Fibroblast of peridontal ligament (primary cell): ENCODE measurements around the gene CDH18.
"Not testable (repeated sequence)": the region's sequence is repeated elsewhere in the genome, so short reads cannot be mapped to it uniquely, and the experiment has no call there.

Experiments
- DNase-seq: peaks from one replicate; pipeline ENCODE4 v3.0.0-alpha.2; 2010; ENCODE audit errors: extremely low read depth

CDH18 gene

GRCh38 chr5:19862711-19863110, 125.3 kb downstream of the CDH18 start:
- no peak for DNase-seq

DNA sequence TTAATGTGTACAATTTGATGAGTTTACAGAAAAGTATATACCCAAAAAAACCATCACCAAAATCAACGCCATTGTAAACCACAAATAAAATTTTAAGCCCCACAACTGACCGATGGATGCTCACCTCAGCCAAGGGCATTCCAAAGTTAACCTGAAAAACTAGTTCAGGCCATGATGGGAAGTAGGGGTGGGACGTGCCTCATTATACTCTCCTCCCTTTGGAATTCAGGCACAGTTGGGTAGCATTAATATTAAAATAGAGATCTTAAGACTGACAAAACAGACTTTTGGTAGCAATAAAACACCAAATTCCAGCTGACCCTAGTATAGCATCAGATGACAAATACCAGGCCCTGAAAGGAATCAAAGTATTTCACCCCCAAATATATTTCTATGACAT, 129.0 kb downstream of the CDH18 start:
- no peak for DNase-seq

DNA sequence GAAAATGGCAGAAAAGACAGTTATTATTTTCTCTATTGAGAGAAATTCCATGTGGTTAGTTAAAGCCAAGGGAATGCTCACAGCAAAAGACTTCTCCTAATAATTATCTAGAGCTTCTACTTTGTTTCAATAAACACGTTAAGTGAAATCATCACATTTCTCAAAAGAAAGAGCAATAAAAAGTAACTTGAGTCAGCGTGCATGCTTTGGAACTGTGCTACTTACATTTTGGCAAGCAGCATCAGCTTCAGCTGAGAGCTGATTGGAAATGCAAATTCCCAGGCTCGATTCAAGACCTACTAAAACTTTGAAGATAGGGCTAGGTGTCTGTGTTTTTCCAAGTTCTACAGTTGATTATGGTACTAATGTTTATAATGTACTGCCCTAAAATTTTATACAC, 132.1 kb downstream of the CDH18 start:
- DNase-seq, result peak; percentile 20

- no peak for DNase-seq
Measured at GRCh38 chr5:19855453-19855852, 132.5 kb downstream of the CDH18 start.

- DNase-seq, result no peak
Measured at GRCh38 chr5:19855031-19855430, 133.0 kb downstream of the CDH18 start.

DNA sequence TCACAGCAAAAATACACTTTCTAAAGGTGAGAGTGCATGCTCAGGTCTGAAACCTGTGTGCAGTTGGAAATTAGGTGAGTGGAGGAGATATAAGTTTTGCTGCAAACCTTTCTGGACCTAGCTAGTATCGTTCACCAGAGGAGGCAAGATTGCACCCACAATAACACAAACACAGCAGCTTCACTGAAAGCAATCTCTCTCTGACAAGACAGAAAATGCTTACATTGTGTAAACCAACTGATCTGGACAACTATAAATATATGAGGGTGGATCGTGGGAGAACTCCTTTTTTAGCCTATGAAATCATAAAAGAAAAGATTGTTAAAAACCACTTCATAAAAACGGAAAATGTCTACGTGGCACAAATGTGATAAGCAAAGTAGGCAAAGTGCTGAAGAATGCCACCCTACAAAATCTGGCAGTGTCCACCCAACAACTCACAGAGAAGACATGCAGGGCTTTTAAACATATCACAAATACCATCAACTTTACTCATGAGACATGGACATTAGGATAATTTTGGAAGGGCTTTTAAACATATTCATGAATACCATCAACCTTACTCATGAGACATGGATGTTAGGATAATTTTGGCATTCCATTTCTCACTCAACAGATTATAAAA, 134.3 kb downstream of the CDH18 start:
- peak; percentile 57 for DNase-seq

DNA sequence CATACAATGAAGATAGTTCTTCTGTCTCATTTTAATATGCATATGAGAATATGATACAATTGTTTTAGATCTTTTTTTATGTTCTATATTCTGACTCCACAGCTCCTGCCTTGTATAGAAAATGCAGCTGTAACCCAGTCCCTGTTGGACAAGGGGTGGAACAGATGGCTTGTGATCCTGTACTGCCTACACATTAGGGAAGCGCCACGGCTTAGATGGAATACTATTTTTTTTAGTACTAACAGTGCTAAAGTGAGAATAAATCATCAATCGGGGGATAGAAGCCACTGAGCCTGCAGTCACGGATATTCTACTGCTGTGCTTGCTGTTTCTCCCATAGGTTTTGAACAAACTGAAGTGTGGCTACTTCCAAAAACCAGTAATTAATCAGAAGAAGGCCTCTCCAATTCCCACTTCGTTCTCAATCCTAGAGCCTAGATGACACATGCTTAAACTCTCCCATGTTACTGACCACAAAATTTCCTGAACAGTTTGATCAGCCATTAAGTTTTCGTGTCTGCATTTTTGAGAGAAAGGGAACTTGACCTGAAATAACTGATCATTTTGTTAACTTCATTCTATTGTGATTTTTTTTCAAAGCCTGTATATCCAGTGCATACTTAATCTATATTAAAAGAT, 150.3 kb downstream of the CDH18 start:
- DNase-seq, result peak; percentile 3

DNA sequence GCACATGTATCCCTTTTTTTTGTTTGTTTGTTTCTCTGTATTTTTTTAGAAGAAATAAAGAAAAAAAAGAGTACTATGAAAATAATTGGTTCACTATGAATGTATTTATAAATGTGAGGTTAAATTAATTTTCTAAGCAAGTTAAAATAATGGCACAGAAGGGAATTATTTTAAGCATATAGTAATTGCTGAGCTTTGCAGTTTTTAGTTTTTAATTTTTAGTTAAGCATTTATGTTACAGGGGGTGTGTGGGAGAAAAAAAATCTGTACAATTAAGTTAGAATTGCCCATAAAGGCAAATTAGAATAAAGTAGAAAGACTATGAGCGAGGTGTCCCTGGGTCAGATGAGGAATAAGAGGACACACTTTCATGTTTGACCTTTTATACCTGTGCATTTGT, 152.6 kb downstream of the CDH18 start:
- DNase-seq, result no peak

- DNase-seq, result not testable (repeated sequence)
Measured at GRCh38 chr5:19812720-19813119, 175.3 kb downstream of the CDH18 start.

DNA sequence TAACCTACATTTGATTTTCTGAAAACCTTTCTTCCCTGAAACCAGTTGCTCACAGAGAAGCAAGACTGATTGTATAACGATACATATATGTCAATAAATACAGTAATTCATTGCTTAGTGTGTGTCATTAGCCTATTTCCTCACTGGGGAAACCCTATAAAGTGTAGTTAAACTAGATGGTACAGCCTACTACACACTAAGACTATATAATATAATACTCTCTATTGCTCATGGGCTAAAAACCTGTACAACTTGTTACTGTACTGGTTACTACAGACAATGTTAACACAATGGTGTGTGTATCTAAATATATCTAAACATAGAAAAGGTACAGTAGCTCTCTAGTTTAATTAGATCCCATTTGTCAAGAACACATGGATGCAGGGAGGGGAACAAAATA, 181.2 kb downstream of the CDH18 start:
- no peak for DNase-seq

GRCh38 chr5:19802686-19803085, 185.3 kb downstream of the CDH18 start:
- DNase-seq, result no peak

- DNase-seq, result peak; percentile 55
Measured at GRCh38 chr5:19795218-19795617, 192.8 kb downstream of the CDH18 start.

GRCh38 chr5:19790829-19791466, 197.1 kb downstream of the CDH18 start:
- DNase-seq, result no peak

GRCh38 chr5:19782566-19782965, 205.4 kb downstream of the CDH18 start:
- no peak for DNase-seq

DNA sequence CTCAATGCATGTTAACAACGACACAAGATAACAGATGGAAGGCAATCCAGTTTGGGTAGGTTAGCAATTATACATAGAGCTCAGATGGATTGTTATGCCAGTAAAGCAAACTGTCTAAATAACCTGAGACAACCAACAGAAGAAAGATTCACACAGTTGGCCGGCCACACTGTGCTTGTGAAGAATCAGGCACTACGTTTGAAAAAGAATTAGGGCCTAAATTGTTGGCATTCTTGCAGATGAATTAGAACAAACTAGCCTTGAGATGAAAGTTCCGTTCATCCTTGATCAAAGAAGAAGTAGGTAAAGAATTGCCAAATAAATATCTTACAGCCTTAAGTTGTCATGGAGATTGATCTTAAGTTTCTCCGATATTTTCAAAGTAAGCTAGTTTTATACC, 210.6 kb downstream of the CDH18 start:
- DNase-seq, result no peak

DNA sequence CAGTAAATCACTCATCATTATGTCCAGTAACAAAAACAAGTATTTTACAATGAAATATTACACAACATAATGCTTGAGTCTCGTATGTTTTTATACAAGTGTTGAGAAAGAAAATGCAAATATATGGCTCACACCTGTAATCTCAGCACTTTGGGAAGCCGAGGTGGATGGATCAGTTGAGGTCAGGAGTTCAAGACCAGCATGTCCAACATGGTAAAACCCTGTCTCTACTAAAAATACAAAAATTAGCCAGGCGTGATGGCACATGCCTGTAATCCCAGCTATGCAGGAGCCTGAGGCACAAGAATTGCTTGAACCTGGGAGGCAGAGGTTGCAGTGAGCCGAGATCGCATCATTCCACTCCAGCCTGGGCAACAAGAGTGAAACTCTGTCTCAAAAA, 211.1 kb downstream of the CDH18 start:
- DNase-seq, result not testable (repeated sequence)

GRCh38 chr5:19771174-19771835, 216.7 kb downstream of the CDH18 start:
- DNase-seq, result no peak

GRCh38 chr5:19770396-19770795, 217.6 kb downstream of the CDH18 start:
- no peak for DNase-seq

DNA sequence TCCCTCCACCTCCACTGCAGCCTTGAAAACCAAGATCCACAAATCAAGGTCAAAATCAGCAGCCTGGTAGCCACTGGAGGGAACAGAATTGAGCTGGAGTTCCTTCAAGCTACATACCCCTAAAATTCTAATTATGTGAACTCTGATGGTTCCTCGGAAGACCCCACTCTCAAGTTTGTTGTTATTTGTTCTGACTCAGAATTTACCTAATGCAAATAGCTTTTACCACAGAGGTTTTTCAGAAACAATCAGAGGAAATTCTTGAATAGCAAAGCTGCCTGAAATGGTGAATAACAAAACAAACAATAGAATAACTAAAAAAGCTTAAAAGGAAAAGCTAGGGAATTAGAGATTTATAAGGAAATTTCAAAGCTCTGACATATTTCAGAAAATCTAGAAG, 220.0 kb downstream of the CDH18 start:
- no peak for DNase-seq

DNA sequence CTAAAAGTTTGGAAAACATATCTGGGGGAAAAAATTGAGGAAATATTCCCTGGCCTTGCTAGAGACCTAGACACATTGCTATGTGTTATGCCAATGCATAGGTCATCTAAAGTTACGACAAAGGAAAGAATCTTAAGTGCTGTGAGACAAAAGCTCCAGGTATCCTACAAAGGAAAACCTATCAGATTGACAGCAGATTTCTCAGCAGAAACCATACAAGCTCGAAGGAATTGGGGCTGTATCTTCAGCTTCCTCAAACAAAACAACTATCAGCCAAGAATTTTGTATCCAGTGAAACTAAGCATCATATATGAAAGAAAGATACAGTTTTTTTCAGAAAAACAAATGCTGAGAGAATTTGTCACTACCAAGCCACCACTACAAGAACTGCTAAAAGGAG, 234.4 kb downstream of the CDH18 start:
- DNase-seq, result no peak

DNA sequence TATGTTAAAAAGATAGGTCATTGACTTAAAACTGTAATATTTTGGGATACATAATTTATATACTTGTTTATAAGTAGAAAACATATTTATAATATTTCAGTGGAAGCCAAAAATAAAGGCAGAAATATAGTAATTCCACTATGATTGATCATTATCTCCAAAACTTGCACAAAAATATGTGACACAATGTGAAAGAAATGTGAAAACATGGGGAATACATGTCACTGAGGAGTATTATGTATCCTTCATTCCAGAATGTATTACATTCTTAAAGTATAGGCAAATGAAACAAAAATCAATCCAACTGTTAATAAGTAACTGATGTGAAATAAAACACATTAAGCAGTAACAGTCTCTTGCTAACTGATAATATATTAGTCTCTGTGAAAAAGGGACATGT, 236.7 kb downstream of the CDH18 start:
- no peak for DNase-seq

DNA sequence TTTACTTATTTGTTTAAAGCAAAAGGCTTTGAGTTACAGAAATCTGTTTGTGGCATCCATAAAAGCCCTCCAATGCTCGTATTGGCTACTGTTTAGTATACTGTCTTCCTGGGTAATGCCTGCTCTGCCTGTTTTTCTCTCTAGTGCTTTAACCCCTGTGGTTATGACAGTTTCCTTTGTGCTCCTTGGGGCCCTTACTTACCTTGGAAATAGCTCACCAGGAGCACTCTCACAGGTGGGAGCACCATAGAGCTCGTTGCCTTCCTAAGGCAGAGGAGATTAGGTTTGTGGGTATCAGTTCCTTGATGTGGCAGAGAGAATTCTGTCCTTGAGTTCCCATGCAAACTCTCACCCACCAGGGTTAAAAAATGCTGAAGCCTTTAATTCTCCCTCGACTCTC, 242.8 kb downstream of the CDH18 start:
- no peak for DNase-seq

GRCh38 chr5:19739671-19740070, 248.3 kb downstream of the CDH18 start:
- DNase-seq, result no peak
